ENCODE measurements around the gene TRAP1. TPM values are rescaled to one million over a fixed set of nuclear protein-coding genes. Genes with fewer than 3 reads are reported as not detected.

The TRAP1 gene
- total and polyA plus RNA-seq, 8 donors: 39.5 to 460 (median 88.7) TPM

GRCh38 chr16:3687021-3687420 is 30.3 kb downstream of the TRAP1 start:
- Histone ChIP-seq H3K27me3 (no peaks in the 10 kb centered on the region), H3K4me3 (no peak overlapping the region), H3K4me1 (peaks cover 0 to 17% (median 15%) of the 10 kb centered on the region in 4 donors), H3K36me3 (peaks cover 28 to 70% (median 68%) of the 10 kb centered on the region in 4 donors), H3K9me3 (no peaks in the 10 kb centered on the region), H3K27ac (no peak overlapping the region)
- intact Hi-C loops (cut with DNase I; ENCODE audit: low total_unique reads): no loop called here
- no peak for DNase-seq
- TF ChIP-seq, protein P1, sequence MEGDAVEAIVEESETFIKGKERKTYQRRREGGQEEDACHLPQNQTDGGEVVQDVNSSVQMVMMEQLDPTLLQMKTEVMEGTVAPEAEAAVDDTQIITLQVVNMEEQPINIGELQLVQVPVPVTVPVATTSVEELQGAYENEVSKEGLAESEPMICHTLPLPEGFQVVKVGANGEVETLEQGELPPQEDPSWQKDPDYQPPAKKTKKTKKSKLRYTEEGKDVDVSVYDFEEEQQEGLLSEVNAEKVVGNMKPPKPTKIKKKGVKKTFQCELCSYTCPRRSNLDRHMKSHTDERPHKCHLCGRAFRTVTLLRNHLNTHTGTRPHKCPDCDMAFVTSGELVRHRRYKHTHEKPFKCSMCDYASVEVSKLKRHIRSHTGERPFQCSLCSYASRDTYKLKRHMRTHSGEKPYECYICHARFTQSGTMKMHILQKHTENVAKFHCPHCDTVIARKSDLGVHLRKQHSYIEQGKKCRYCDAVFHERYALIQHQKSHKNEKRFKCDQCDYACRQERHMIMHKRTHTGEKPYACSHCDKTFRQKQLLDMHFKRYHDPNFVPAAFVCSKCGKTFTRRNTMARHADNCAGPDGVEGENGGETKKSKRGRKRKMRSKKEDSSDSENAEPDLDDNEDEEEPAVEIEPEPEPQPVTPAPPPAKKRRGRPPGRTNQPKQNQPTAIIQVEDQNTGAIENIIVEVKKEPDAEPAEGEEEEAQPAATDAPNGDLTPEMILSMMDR (IDR thresholded peaks at IDR 0.05): no peak
- TF ChIP-seq POLR2AphosphoS5 (IDR thresholded peaks at IDR 0.05) (no peak), POLR2A (IDR thresholded peaks at IDR 0.05) (no peak), EP300 (IDR thresholded peaks at IDR 0.05) (no peak)
- WGBS, 5 donors: 79 to 83% (median 82%) methylated on average over 7 of the region's 7 CpGs

GRCh38 chr16:3681206-3681605 is 36.1 kb downstream of the TRAP1 start:
- no peaks in the 10 kb centered on the region for H3K4me1 ChIP-seq
- H3K27me3 ChIP-seq: no peaks in the 10 kb centered on the region
- TF ChIP-seq POLR2AphosphoS5 (IDR thresholded peaks at IDR 0.05) (no peak), EP300 (IDR thresholded peaks at IDR 0.05) (no peak), POLR2A (IDR thresholded peaks at IDR 0.05) (no peak)
- TF ChIP-seq, protein P1 (IDR thresholded peaks at IDR 0.05): no peak
- H3K27ac ChIP-seq: no peak overlapping the region
- H3K9me3 ChIP-seq: no peaks in the 10 kb centered on the region
- H3K36me3 ChIP-seq: peaks cover 43 to 99% (median 97%) of the 10 kb centered on the region in 4 donors
- DNase-seq: no peak
- no peak overlapping the region for H3K4me3 ChIP-seq
- 65 to 85% (median 76%) methylated on average over 3 of the region's 3 CpGs for WGBS, 5 donors
- intact Hi-C loops (cut with DNase I; ENCODE audit: low total_unique reads): no loop called here

DNA sequence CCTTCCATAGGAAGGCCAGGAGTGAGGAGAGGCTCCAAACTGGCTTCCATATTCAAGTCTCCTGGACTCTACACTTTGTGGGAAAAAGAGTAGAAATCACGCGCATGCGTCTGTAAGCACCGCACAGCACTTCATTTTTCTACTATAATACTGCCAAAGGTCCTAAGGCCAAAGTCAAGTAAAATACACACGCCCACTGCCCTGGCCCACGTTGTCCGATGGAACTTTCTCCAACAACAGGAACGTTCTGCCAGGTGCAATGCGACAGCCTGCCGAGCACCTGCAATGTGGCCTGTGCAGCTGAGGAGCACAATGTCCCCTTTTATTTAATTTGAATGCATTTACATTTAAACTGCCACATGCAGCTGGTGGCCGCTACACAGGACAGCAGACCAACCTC is 39.3 kb downstream of the TRAP1 start:
- no peaks in the 10 kb centered on the region for H3K27me3 ChIP-seq
- DNase-seq: no peak
- no peak overlapping the region for H3K4me3 ChIP-seq
- no peaks in the 10 kb centered on the region for H3K4me1 ChIP-seq
- H3K27ac ChIP-seq: no peak overlapping the region
- WGBS, 5 donors: 88 to 93% (median 90%) methylated on average over 11 of the region's 11 CpGs
- peaks cover 58 to 100% (median 98%) of the 10 kb centered on the region in 4 donors for H3K36me3 ChIP-seq
- intact Hi-C loops (cut with DNase I; ENCODE audit: low total_unique reads): no loop called here
- no peaks in the 10 kb centered on the region for H3K9me3 ChIP-seq
- TF ChIP-seq POLR2AphosphoS5 (IDR thresholded peaks at IDR 0.05): no peak
- TF ChIP-seq, protein P1 (IDR thresholded peaks at IDR 0.05): no peak
- TF ChIP-seq EP300 (IDR thresholded peaks at IDR 0.05): no peak
- no peak for TF ChIP-seq POLR2A (IDR thresholded peaks at IDR 0.05)

DNA sequence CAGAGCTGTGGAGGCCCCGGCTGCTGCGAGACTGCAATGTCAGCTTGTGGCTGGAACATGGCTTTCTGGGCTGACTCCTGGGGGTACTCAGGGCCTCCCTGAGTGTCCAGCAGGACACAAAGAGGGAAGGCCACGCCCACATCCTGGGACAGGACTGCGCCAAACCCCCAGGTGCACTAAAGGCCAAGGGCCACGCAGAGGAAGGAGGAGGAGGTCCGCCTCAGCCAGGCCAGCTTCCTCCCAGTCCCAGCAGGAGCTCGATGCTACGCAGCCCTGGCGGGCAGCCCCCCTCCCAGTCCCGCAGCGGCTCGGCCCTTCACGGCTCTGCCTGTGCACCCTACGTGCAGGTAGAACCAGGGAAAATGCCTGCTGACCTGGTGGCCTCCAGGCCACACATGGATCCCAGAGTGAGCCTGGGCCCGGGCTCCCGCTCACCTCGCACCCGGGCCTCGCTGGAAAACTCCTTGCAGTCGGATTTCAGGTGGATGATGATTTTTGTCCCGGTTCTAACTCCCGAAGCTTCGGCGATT is 41.7 kb downstream of the TRAP1 start:
- TF ChIP-seq, protein P1 (IDR thresholded peaks at IDR 0.05): no peak
- TF ChIP-seq POLR2AphosphoS5 (IDR thresholded peaks at IDR 0.05) (no peak), POLR2A (IDR thresholded peaks at IDR 0.05) (no peak), EP300 (IDR thresholded peaks at IDR 0.05) (no peak)

More for the DNA sequence above, 41.7 kb downstream of the TRAP1 start:
- Histone ChIP-seq H3K27me3 (no peaks in the 10 kb centered on the region), H3K36me3 (peaks cover 58 to 100% (median 99%) of the 10 kb centered on the region in 4 donors), H3K4me3 (no peak overlapping the region), H3K9me3 (no peaks in the 10 kb centered on the region), H3K27ac (no peak overlapping the region), H3K4me1 (no peaks in the 10 kb centered on the region)
- intact Hi-C loops (cut with DNase I; ENCODE audit: low total_unique reads): no loop called here
- WGBS, 5 donors: 88 to 97% (median 93%) methylated on average over 19 to 24 of the region's 24 CpGs
- DNase-seq: no peak

All from stomach (tissue), 9 donors.